Vagina (tissue), 2 donors: ENCODE data around the gene PCDHA1.

Experiments used
- CTCF ChIP-seq, 3 experiments: fragments of 450-650 bp in 2 of 3; fragments of 200-600 bp in 1 of 3; sonication (generic) in 1 of 3; IDR thresholded peaks; one replicate each; pipeline ENCODE4 v1.5.1; 2017 to 2019; ENCODE audit warnings: antibody characterized with exemption in 3 of 3, mild to moderate bottlenecking in 2 of 3, moderate library complexity in 2 of 3
- POLR2A ChIP-seq, 2 donors: fragments of 450-650 bp; IDR thresholded peaks; one replicate each; pipeline ENCODE4 v1.6.1; 2017; ENCODE audit warnings: antibody characterized with exemption in 2 of 2, mild to moderate bottlenecking in 2 of 2, moderate library complexity in 2 of 2
- POLR2AphosphoS5 ChIP-seq, 2 donors: sonication (generic); formaldehyde crosslinking; IDR thresholded peaks; one replicate each; pipeline ENCODE4 v1.9.0; 2017; ENCODE audit warnings: antibody characterized with exemption in 2 of 2, mild to moderate bottlenecking in 2 of 2, low read depth in 1 of 2; ENCODE audit not compliant: insufficient read depth in 1 of 2

DNA sequence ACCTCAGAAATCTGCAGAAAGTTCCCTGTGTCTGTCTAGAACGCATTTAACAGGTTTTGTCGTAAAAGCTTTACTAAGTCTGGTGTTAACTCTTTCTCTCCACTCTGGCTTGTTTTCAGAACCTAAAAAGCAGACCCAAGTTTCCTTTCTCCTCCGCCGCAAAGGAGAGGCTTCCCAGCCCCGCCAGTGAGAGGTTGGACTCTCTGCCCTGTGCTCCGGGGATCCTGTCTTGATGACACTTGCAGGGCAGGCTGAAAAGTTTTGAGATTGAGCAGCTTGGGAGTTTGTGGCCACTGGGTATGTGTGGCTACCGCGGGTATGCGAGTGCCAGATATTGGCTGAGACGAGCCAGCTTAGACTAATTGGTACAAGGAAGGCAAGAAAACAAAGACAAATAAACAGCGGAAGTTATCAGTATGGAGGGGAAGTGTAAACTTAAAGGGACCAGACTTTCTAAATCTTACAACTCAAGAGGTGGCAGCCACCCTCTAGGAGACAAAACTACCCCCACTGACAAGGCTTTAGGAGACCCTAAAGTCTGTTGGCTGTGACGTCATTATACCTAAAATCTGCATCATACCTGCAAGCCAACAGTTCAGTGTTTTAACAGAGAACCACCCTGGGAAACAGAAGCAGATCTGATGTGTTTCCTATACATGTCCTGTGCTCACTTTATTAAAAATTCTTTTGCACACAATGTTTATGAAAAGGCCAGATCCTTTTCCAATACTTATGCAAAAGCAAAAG, 224.3 kb downstream of the PCDHA1 start:
- TF ChIP-seq CTCF (IDR thresholded peaks at IDR 0.05) = no peak
- no peak for TF ChIP-seq POLR2A (IDR thresholded peaks at IDR 0.05)
- TF ChIP-seq POLR2AphosphoS5 (IDR thresholded peaks at IDR 0.05; ENCODE audit: insufficient read depth in 1 of 2, low read depth in 1 of 2) = no peak
